Loucy (cell line): ENCODE data around the gene TMTC1.

ENCODE experiments used
- H2AFZ ChIP-seq: fragments of 200-600 bp; sonication (generic); 2 replicates; pipeline ENCODE4 v1.6.0; 2016; ENCODE audit warnings: antibody characterized with exemption, mild to moderate bottlenecking, low read length, moderate library complexity
- H3F3A ChIP-seq: fragments of 200-600 bp; 2 replicates; pipeline ENCODE4 v1.6.0; 2016; ENCODE audit warnings: antibody characterized with exemption, low read depth, mild to moderate bottlenecking
- H3K27me3 ChIP-seq: fragments of 200-600 bp; sonication (generic); 2 replicates; pipeline ENCODE4 v1.6.1; 2014; ENCODE audit warnings: low read length, mild to moderate bottlenecking; ENCODE audit not compliant: insufficient read depth, poor library complexity, severe bottlenecking
- H3K36me3 ChIP-seq: fragments of 200-600 bp; sonication (generic); 2 replicates; pipeline ENCODE4 v1.6.1; 2016; ENCODE audit warnings: low read length; ENCODE audit not compliant: insufficient read depth
- H3K4me1 ChIP-seq: fragments of 200-600 bp; sonication (generic); 2 replicates; pipeline ENCODE4 v1.5.1; 2014; ENCODE audit warnings: low read length, mild to moderate bottlenecking; ENCODE audit not compliant: insufficient read depth, poor library complexity, severe bottlenecking
- H3K4me2 ChIP-seq: fragments of 200-600 bp; sonication (generic); 2 replicates; pipeline ENCODE4 v1.6.0; 2014; ENCODE audit warnings: antibody characterized with exemption, low read length, low read depth, mild to moderate bottlenecking; ENCODE audit not compliant: poor library complexity, severe bottlenecking
- H3K4me3 ChIP-seq: fragments of 200-600 bp; sonication (generic); 2 replicates; pipeline ENCODE4 v1.5.1; 2014; ENCODE audit warnings: low read length, mild to moderate bottlenecking, mixed read lengths; ENCODE audit not compliant: poor library complexity, severe bottlenecking
- H3K79me2 ChIP-seq: fragments of 200-600 bp; sonication (generic); 2 replicates; pipeline ENCODE4 v1.6.1; 2014; ENCODE audit warnings: low read length; ENCODE audit not compliant: insufficient read depth
- H3K9ac ChIP-seq: fragments of 200-600 bp; sonication (generic); 2 replicates; pipeline ENCODE4 v1.6.0; 2014; ENCODE audit warnings: mild to moderate bottlenecking, low read depth, low read length, moderate library complexity; ENCODE audit not compliant: poor library complexity, severe bottlenecking
- H3K9me2 ChIP-seq: fragments of 200-600 bp; sonication (generic); replicated peaks from 2 replicates; pipeline ENCODE4 v1.6.1; 2016; ENCODE audit warnings: low read depth, low read length, mixed read lengths
- H3K9me3 ChIP-seq: fragments of 200-600 bp; sonication (generic); 2 replicates; pipeline ENCODE4 v1.6.1; 2014; ENCODE audit warnings: mild to moderate bottlenecking, antibody characterized with exemption, low read length, low read depth; ENCODE audit not compliant: insufficient read depth
- H4K20me1 ChIP-seq: fragments of 200-600 bp; sonication (generic); 2 replicates; pipeline ENCODE4 v1.6.0; 2014; ENCODE audit warnings: antibody characterized with exemption, low read length, mild to moderate bottlenecking; ENCODE audit not compliant: insufficient read depth, poor library complexity, severe bottlenecking
- CTCF ChIP-seq: fragments of 200-600 bp; sonication (generic); conservative IDR thresholded peaks from 2 replicates; pipeline ENCODE4 v1.5.1; 2014; ENCODE audit warnings: mild to moderate bottlenecking, antibody characterized with exemption, low read length
- EZH2phosphoT487 ChIP-seq: fragments of 200-600 bp; IDR thresholded peaks from 2 replicates; pipeline ENCODE4 v1.6.1; 2018; ENCODE audit warnings: antibody characterized with exemption, mild to moderate bottlenecking, moderate library complexity, borderline replicate concordance

TMTC1 gene

GRCh38 chr12:29691161-29691854, 92.4 kb downstream of the TMTC1 start:
- no peak for TF ChIP-seq CTCF
- Histone ChIP-seq H3K4me3 (no peak overlapping the region), H2AFZ (no peak overlapping the region), H3K9me2 (no peaks in the 10 kb centered on the region), H3K4me1 (no peaks in the 10 kb centered on the region), H3K9ac (no peak overlapping the region), H4K20me1 (no peaks in the 10 kb centered on the region), H3K4me2 (no peak overlapping the region), H3F3A (no peaks in the 10 kb centered on the region), H3K36me3 (no peaks in the 10 kb centered on the region), H3K27me3 (no peaks in the 10 kb centered on the region), H3K9me3 (no peaks in the 10 kb centered on the region), H3K79me2 (no peaks in the 10 kb centered on the region)

GRCh38 chr12:29690728-29691127, 93.0 kb downstream of the TMTC1 start:
- Histone ChIP-seq H3F3A (no peaks in the 10 kb centered on the region), H3K27me3 (no peaks in the 10 kb centered on the region), H3K4me2 (no peak overlapping the region)

GRCh38 chr12:29688914-29689313, 94.8 kb downstream of the TMTC1 start:
- Histone ChIP-seq H3K9me3 (no peaks in the 10 kb centered on the region), H2AFZ (no peak overlapping the region), H3K4me1 (no peaks in the 10 kb centered on the region), H3K79me2 (no peaks in the 10 kb centered on the region), H3F3A (no peaks in the 10 kb centered on the region), H3K9me2 (no peaks in the 10 kb centered on the region), H3K4me3 (no peak overlapping the region), H3K9ac (no peak overlapping the region), H3K4me2 (no peak overlapping the region), H3K27me3 (no peaks in the 10 kb centered on the region), H3K36me3 (no peaks in the 10 kb centered on the region), H4K20me1 (no peaks in the 10 kb centered on the region)
- TF ChIP-seq CTCF (no peak), EZH2phosphoT487 (no peak)

More at GRCh38 chr12:29690728-29691127, 93.0 kb downstream of the TMTC1 start:
- no peaks in the 10 kb centered on the region for H3K36me3 ChIP-seq
- no peaks in the 10 kb centered on the region for H3K4me1 ChIP-seq
- no peak for TF ChIP-seq CTCF
- no peak for TF ChIP-seq EZH2phosphoT487
- H4K20me1 ChIP-seq: no peaks in the 10 kb centered on the region
- no peak overlapping the region for H2AFZ ChIP-seq
- H3K4me3 ChIP-seq: no peak overlapping the region
- H3K9me2 ChIP-seq: no peaks in the 10 kb centered on the region
- no peak overlapping the region for H3K9ac ChIP-seq
- no peaks in the 10 kb centered on the region for H3K79me2 ChIP-seq
- H3K9me3 ChIP-seq: no peaks in the 10 kb centered on the region
